GM12878 (cell line): ENCODE results near the gene CLASP2. TPM values are rescaled to one million over a fixed set of nuclear protein-coding genes. Genes with fewer than 3 reads are reported as not detected.

ENCODE experiments used
- ATAC-seq: fragments of 200-7000 bp; cut with Tn5 transposase; 3 replicates; pipeline ENCODE4 v1.9.1; 2020; ENCODE audit warnings: mild to moderate bottlenecking, moderate library complexity
- BruUV-seq: library from RNA; stranded (reverse); fragments of 400-500 nt; replicated peaks from 2 replicates; lab custom pipeline; 2021; lab: Mats Ljungman, UMichigan
- CTCF ChIA-PET: fragments of 300-600 bp; sonication (Branson Sonifier 250); formaldehyde crosslinking; extraction: SDS; loops from one replicate; lab custom pipeline; 2021; ENCODE audit warnings: inconsistent platforms; lab: Yijun Ruan, JAX
- POLR2A ChIA-PET: fragments of 350-600 bp; formaldehyde crosslinking; extraction: SDS; loops from one replicate; lab custom pipeline; 2021; ENCODE audit warnings: inconsistent platforms; lab: Charles Lee
- RAD21 ChIA-PET: fragments of 300-600 bp; sonication (Branson Sonifier 250); formaldehyde crosslinking; loops from one replicate; lab custom pipeline; 2023; ENCODE audit warnings: antibody characterized with exemption; ENCODE audit not compliant: unreplicated experiment; lab: Charles Lee
- SMC1A ChIA-PET: fragments of 300-600 bp; sonication (Branson Sonifier 250); formaldehyde crosslinking; loops from one replicate; lab custom pipeline; 2023; ENCODE audit not compliant: unreplicated experiment, uncharacterized antibody; lab: Charles Lee
- DNase-seq: peaks from one replicate; pipeline ENCODE4 v3.0.0-alpha.2; 2011; ENCODE audit warnings: low read depth, low spot score
- FAIRE-seq: peaks from 3 replicates; lab custom pipeline; 2011; peaks lifted over from hg19 to GRCh38; lab: Jason Lieb, UNC
- H2AFZ ChIP-seq: 2 replicates; pipeline ENCODE4 v1.6.0; 2011; ENCODE audit warnings: low read depth, low read length, control low read depth; ENCODE audit not compliant: control insufficient read depth
- H3K27ac ChIP-seq: 2 replicates; pipeline ENCODE4 v1.5.1; 2011; ENCODE audit warnings: control low read depth; ENCODE audit not compliant: control insufficient read depth, insufficient read depth
- H3K27me3 ChIP-seq, 2 experiments: replicated peaks in 1 of 2; 2 replicates each; pipeline versions ENCODE4 v1.6.0 to v1.6.1; 2011; ENCODE audit warnings: low read length in 1 of 2; ENCODE audit not compliant: control insufficient read depth in 2 of 2, insufficient read depth in 2 of 2
- H3K36me3 ChIP-seq, 2 experiments: 2 replicates each; pipeline ENCODE4 v1.5.1; 2011; ENCODE audit warnings: low read length in 1 of 2; ENCODE audit not compliant: control insufficient read depth in 2 of 2, insufficient read depth in 2 of 2
- H3K4me1 ChIP-seq: 2 replicates; pipeline ENCODE4 v1.6.1; 2011; ENCODE audit warnings: mild to moderate bottlenecking, low read length, moderate library complexity, mixed read lengths; ENCODE audit not compliant: control insufficient read depth, insufficient read depth
- H3K4me2 ChIP-seq: 2 replicates; pipeline ENCODE4 v1.6.0; 2011; ENCODE audit warnings: control low read depth; ENCODE audit not compliant: control insufficient read depth, insufficient read depth
- H3K4me3 ChIP-seq: fragments of 200-600 bp; sonication (generic); 2 replicates; pipeline ENCODE4 v1.5.1; 2016
- H3K79me2 ChIP-seq: 2 replicates; pipeline ENCODE4 v1.6.0; 2011; ENCODE audit warnings: low read length; ENCODE audit not compliant: control insufficient read depth, insufficient read depth
- H3K9ac ChIP-seq: 2 replicates; pipeline ENCODE4 v1.8.0; 2011; ENCODE audit warnings: low read length, control low read depth, mixed read lengths; ENCODE audit not compliant: control insufficient read depth, insufficient read depth
- H3K9me3 ChIP-seq: replicated peaks from 3 replicates; pipeline ENCODE4 v1.5.1; 2011; ENCODE audit warnings: mild to moderate bottlenecking, low read length; ENCODE audit not compliant: control insufficient read depth, insufficient read depth
- H4K20me1 ChIP-seq: 2 replicates; pipeline ENCODE4 v1.6.0; 2011; ENCODE audit not compliant: control insufficient read depth, insufficient read depth
- BMI1 ChIP-seq: fragments of 450-650 bp; IDR thresholded peaks from 2 replicates; pipeline ENCODE4 v1.6.1; 2016; ENCODE audit warnings: mild to moderate bottlenecking, moderate library complexity, borderline replicate concordance
- DPF2 ChIP-seq: fragments of 450-650 bp; IDR thresholded peaks from 2 replicates; pipeline ENCODE4 v1.6.1; 2017; ENCODE audit warnings: mild to moderate bottlenecking
- EED ChIP-seq: sonication (generic); IDR thresholded peaks from 2 replicates; pipeline ENCODE4 v1.6.1; 2016; ENCODE audit warnings: antibody characterized with exemption, low read depth
- GATAD2B ChIP-seq: fragments of 450-650 bp; conservative IDR thresholded peaks from 2 replicates; pipeline ENCODE4 v1.6.1; 2017; ENCODE audit warnings: low read depth, mild to moderate bottlenecking, moderate library complexity
- HCFC1 ChIP-seq: fragments of 150-350 bp; IDR thresholded peaks from 2 replicates; pipeline ENCODE4 v1.6.1; 2014; ENCODE audit warnings: low read length
- JUNB ChIP-seq: IDR thresholded peaks from 2 replicates; pipeline ENCODE4 v1.6.1; 2016; ENCODE audit warnings: antibody characterized with exemption, mild to moderate bottlenecking
- LARP7 ChIP-seq: fragments of 450-650 bp; IDR thresholded peaks from 2 replicates; pipeline ENCODE4 v1.6.1; 2017; ENCODE audit warnings: mild to moderate bottlenecking
- NFIC ChIP-seq: IDR thresholded peaks from 2 replicates; pipeline ENCODE4 v1.6.1; 2012; ENCODE audit warnings: low read depth, mild to moderate bottlenecking, inconsistent platforms, low read length, moderate library complexity
- POLR2AphosphoS2 ChIP-seq: IDR thresholded peaks from 2 replicates; pipeline ENCODE4 v1.6.1; 2011; ENCODE audit warnings: low read depth, mild to moderate bottlenecking, low read length, improper control_type of control experiment, moderate library complexity
- SMC3 ChIP-seq: IDR thresholded peaks from 2 replicates; pipeline ENCODE4 v1.6.1; 2011; ENCODE audit warnings: low read length, improper control_type of control experiment, borderline replicate concordance
- STAT3 ChIP-seq: IDR thresholded peaks from 2 replicates; pipeline ENCODE4 v1.6.1; 2011; ENCODE audit warnings: low read depth, low read length, improper control_type of control experiment
- TBL1XR1 ChIP-seq: IDR thresholded peaks from 2 replicates; pipeline ENCODE4 v1.6.1; 2012; ENCODE audit warnings: low read depth, low read length, improper control_type of control experiment
- in situ Hi-C: fragments of 300-500 bp; cut with MboI; formaldehyde crosslinking; loops from 9 replicates; pipeline ENCODE4 v1.14.3; 2018; ENCODE audit warnings: mixed read lengths
- intact Hi-C: fragments of 100-400 bp; cut with micrococcal nuclease; formaldehyde crosslinking; loops from one replicate; pipeline ENCODE4 v1.14.2; 2022; ENCODE audit not compliant: unreplicated experiment
- polyA plus RNA-seq, 11 experiments: library from polyadenylated mRNA; depleted of rRNA in 4 of 11; unstranded in 6 of 11; stranded (reverse) in 5 of 11; fragments of >200 nt; fragmentation: Nextera tagmentation in 4 of 11; fragmentation: Illumina TruSeq in 1 of 11; extraction: Ambion mirVana in 4 of 11; extraction: Trizol in 1 of 11; gene quantifications; 1 replicate in 1 of 11; 2 replicates in 10 of 11; pipeline versions ENCODE4 v1.2.1 to v1.2.3, GENCODE V29; 2011 to 2016; ENCODE audit warnings: inconsistent platforms in 2 of 11, missing spikeins in 2 of 11, low read depth in 1 of 11
- total RNA-seq, 4 experiments: library from RNA; depleted of rRNA in 3 of 4; stranded (reverse); fragments of >200 nt in 3 of 4; fragmentation: Illumina TruSeq in 1 of 4; extraction: Trizol in 1 of 4; gene quantifications; 2 replicates each; pipeline versions ENCODE4 v1.2.1 to v1.2.3, GENCODE V29; 2013 to 2021
- TF ChIP-seq, protein P1 (sequence below): fragments of 450-650 bp; formaldehyde crosslinking; IDR thresholded peaks from 2 replicates; pipeline ENCODE4 v1.5.0; 2022; ENCODE audit warnings: mild to moderate bottlenecking, missing genetic modification characterization
- TF ChIP-seq, protein P2 (sequence below), 3 experiments: IDR thresholded peaks in 2 of 3; conservative IDR thresholded peaks in 1 of 3; 2 replicates each; pipeline ENCODE4 v1.5.1; 2011; ENCODE audit warnings: low read depth in 3 of 3, low read length in 3 of 3, mild to moderate bottlenecking in 3 of 3, control low read depth in 2 of 3, moderate library complexity in 2 of 3, inconsistent platforms in 1 of 3, mixed read lengths in 1 of 3; ENCODE audit not compliant: control insufficient read depth in 2 of 3, insufficient read depth in 1 of 3; ENCODE audit errors: extremely low read depth in 1 of 3
- TF ChIP-seq, protein P3 (sequence below): IDR thresholded peaks from 2 replicates; pipeline ENCODE4 v1.6.1; 2011; ENCODE audit warnings: low read depth, low read length, improper control_type of control experiment, borderline replicate concordance

The CLASP2 gene
- total and polyA plus RNA-seq, 10 of the 15 experiments (the other 5 are each of a cell fraction or from before 2014, with no cell fraction given) = 4.0 to 38.3 (median 26.8) TPM

DNA sequence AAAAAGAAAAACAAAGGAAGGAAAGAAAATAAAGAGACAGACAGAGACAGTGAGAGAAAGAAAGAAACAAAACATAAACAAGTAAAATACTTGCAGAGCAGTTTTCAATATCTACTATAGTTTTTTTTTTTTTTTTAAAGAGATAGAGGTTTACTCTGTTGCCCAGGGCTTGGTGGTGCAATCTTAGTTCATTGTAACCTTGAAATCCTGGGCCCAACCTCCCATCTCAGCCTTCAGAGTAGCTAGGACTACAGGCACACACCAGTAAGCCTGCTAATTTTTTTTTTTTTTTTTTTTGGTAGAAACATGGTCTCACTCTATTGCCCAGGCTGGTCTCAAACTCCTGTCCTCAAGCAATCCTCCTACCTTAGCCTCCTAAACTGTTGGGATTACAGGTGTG, 23.1 kb downstream of the CLASP2 start:
- DNase-seq = no peak
- H3K79me2 ChIP-seq = peaks cover 2% of the 10 kb centered on the region
- no TSS peak for BruUV-seq
- CTCF ChIA-PET = no interaction called here
- no peak for ATAC-seq
- intact Hi-C loops (no loop called here), in situ Hi-C loops (no loop called here)
- H3K27ac ChIP-seq = no peak overlapping the region
- no peaks in the 10 kb centered on the region for H4K20me1 ChIP-seq
- RAD21 ChIA-PET = interaction anchor here (0.9 kb wide), 1 partner anchor 21 kb away, joined by 3 read pairs; no protein-coding TSS in a partner anchor
- SMC1A ChIA-PET = no interaction called here
- H3K36me3 ChIP-seq = peaks cover 0 to 3% of the 10 kb centered on the region in 2 experiments; a peak in 1 of 4 replicates
- no peaks in the 10 kb centered on the region for H3K4me1 ChIP-seq
- no peak overlapping the region for H3K4me3 ChIP-seq
- TF ChIP-seq GATAD2B = no peak
- TF ChIP-seq STAT3 = no peak
- TF ChIP-seq HCFC1 = no peak
- no peak for TF ChIP-seq NFIC
- TF ChIP-seq, protein P1, sequence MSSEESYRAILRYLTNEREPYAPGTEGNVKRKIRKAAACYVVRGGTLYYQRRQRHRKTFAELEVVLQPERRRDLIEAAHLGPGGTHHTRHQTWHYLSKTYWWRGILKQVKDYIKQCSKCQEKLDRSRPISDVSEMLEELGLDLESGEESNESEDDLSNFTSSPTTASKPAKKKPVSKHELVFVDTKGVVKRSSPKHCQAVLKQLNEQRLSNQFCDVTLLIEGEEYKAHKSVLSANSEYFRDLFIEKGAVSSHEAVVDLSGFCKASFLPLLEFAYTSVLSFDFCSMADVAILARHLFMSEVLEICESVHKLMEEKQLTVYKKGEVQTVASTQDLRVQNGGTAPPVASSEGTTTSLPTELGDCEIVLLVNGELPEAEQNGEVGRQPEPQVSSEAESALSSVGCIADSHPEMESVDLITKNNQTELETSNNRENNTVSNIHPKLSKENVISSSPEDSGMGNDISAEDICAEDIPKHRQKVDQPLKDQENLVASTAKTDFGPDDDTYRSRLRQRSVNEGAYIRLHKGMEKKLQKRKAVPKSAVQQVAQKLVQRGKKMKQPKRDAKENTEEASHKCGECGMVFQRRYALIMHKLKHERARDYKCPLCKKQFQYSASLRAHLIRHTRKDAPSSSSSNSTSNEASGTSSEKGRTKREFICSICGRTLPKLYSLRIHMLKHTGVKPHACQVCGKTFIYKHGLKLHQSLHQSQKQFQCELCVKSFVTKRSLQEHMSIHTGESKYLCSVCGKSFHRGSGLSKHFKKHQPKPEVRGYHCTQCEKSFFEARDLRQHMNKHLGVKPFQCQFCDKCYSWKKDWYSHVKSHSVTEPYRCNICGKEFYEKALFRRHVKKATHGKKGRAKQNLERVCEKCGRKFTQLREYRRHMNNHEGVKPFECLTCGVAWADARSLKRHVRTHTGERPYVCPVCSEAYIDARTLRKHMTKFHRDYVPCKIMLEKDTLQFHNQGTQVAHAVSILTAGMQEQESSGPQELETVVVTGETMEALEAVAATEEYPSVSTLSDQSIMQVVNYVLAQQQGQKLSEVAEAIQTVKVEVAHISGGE (CRISPR knock-in tag) = no peak
- TF ChIP-seq LARP7 = no peak
- no peak for TF ChIP-seq JUNB
- TF ChIP-seq EED = no peak
- TF ChIP-seq, protein P2, sequence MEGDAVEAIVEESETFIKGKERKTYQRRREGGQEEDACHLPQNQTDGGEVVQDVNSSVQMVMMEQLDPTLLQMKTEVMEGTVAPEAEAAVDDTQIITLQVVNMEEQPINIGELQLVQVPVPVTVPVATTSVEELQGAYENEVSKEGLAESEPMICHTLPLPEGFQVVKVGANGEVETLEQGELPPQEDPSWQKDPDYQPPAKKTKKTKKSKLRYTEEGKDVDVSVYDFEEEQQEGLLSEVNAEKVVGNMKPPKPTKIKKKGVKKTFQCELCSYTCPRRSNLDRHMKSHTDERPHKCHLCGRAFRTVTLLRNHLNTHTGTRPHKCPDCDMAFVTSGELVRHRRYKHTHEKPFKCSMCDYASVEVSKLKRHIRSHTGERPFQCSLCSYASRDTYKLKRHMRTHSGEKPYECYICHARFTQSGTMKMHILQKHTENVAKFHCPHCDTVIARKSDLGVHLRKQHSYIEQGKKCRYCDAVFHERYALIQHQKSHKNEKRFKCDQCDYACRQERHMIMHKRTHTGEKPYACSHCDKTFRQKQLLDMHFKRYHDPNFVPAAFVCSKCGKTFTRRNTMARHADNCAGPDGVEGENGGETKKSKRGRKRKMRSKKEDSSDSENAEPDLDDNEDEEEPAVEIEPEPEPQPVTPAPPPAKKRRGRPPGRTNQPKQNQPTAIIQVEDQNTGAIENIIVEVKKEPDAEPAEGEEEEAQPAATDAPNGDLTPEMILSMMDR (IDR thresholded peaks at IDR 0.05 in 2 of 3, conservative IDR thresholded peaks at IDR 0.05 in 1 of 3; ENCODE audit: control insufficient read depth in 2 of 3, extremely low read depth in 1 of 3, insufficient read depth in 1 of 3, low read depth in 3 of 3, low read length in 3 of 3) = no peak
- no peak for TF ChIP-seq SMC3
- TF ChIP-seq, protein P3, sequence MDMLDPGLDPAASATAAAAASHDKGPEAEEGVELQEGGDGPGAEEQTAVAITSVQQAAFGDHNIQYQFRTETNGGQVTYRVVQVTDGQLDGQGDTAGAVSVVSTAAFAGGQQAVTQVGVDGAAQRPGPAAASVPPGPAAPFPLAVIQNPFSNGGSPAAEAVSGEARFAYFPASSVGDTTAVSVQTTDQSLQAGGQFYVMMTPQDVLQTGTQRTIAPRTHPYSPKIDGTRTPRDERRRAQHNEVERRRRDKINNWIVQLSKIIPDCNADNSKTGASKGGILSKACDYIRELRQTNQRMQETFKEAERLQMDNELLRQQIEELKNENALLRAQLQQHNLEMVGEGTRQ = no peak
- no peak for TF ChIP-seq POLR2AphosphoS2
- TF ChIP-seq DPF2 = no peak
- no peak for TF ChIP-seq BMI1
- TF ChIP-seq TBL1XR1 = no peak
- no peak overlapping the region for H2AFZ ChIP-seq
- POLR2A ChIA-PET = interaction anchor here (0.6 kb wide), 1 partner anchor 158 kb away, joined by 6 read pairs; no protein-coding TSS in a partner anchor
- peaks cover 10% of the 10 kb centered on the region for H3K9me3 ChIP-seq
- H3K9ac ChIP-seq = no peak overlapping the region
- no peaks in the 10 kb centered on the region for H3K27me3 ChIP-seq
- no peak for FAIRE-seq
- H3K4me2 ChIP-seq = no peak overlapping the region
